Neural cell (in vitro differentiated cells): ENCODE results near the gene DAP3. TPM values are rescaled to one million over a fixed set of nuclear protein-coding genes. Genes with fewer than 3 reads are reported as not detected.

Source experiments
- H2AFZ ChIP-seq: fragments of 200-600, 300-800 bp; sonication (generic), shearing (Covaris generic); 2 replicates; pipeline ENCODE4 v1.6.0; 2014; ENCODE audit warnings: low read depth, mild to moderate bottlenecking, antibody characterized with exemption, low read length, moderate library complexity
- H3F3A ChIP-seq: fragments of 200-600 bp; shearing (Covaris generic); 2 replicates; pipeline ENCODE4 v1.6.1; 2016; ENCODE audit warnings: mild to moderate bottlenecking, moderate library complexity, mixed read lengths, antibody characterized with exemption, low read length; ENCODE audit not compliant: insufficient read depth, poor library complexity, severe bottlenecking
- H3K27ac ChIP-seq: fragments of 200-600, 300-800 bp; sonication (generic), shearing (Covaris generic); 2 replicates; pipeline ENCODE4 v1.5.1; 2014; ENCODE audit warnings: mild to moderate bottlenecking, low read length, moderate library complexity
- H3K27me3 ChIP-seq: fragments of 300-800, 200-600 bp; sonication (generic), shearing (Covaris generic); 2 replicates; pipeline ENCODE4 v1.6.0; 2014; ENCODE audit warnings: mild to moderate bottlenecking, low read depth, low read length, moderate library complexity; ENCODE audit not compliant: insufficient read depth
- H3K36me3 ChIP-seq: fragments of 300-800, 200-600 bp; sonication (generic), shearing (Covaris generic); 2 replicates; pipeline ENCODE4 v1.5.1; 2014; ENCODE audit warnings: mild to moderate bottlenecking, antibody characterized with exemption, low read length, moderate library complexity; ENCODE audit not compliant: insufficient read depth
- H3K4me2 ChIP-seq: fragments of 300-800, 200-600 bp; sonication (generic), shearing (Covaris generic); 2 replicates; pipeline ENCODE4 v1.6.0; 2014; ENCODE audit warnings: mild to moderate bottlenecking, low read length
- H3K4me3 ChIP-seq: fragments of 300-800, 200-600 bp; sonication (generic), shearing (Covaris generic); 2 replicates; pipeline ENCODE4 v1.5.1; 2014; ENCODE audit warnings: mild to moderate bottlenecking, low read length, moderate library complexity
- H3K79me2 ChIP-seq: fragments of 200-600 bp; shearing (Covaris generic); replicated peaks from 2 replicates; pipeline ENCODE4 v1.6.0; 2014; ENCODE audit warnings: mild to moderate bottlenecking, low read length, moderate library complexity; ENCODE audit not compliant: insufficient read depth
- H3K9ac ChIP-seq: fragments of 300-800, 200-600 bp; sonication (generic), shearing (Covaris generic); 2 replicates; pipeline ENCODE4 v1.6.1; 2016; ENCODE audit warnings: mild to moderate bottlenecking, low read length, mixed read lengths
- H3K9me2 ChIP-seq: fragments of 200-600 bp; shearing (Covaris generic); 2 replicates; pipeline ENCODE4 v1.6.1; 2016; ENCODE audit warnings: mild to moderate bottlenecking, low read length, mixed read lengths; ENCODE audit not compliant: insufficient read depth
- H3K9me3 ChIP-seq: fragments of 200-600, 300-800 bp; sonication (generic), shearing (Covaris generic); 2 replicates; pipeline ENCODE4 v1.6.1; 2016; ENCODE audit warnings: mild to moderate bottlenecking, mixed run types, low read length, moderate library complexity, mixed read lengths
- H4K20me1 ChIP-seq: fragments of 200-600 bp; shearing (Covaris generic); 2 replicates; pipeline ENCODE4 v1.6.1; 2016; ENCODE audit warnings: mild to moderate bottlenecking, mixed run types; ENCODE audit not compliant: insufficient read depth
- EP300 ChIP-seq: fragments of 450-650 bp; conservative IDR thresholded peaks from 2 replicates; pipeline ENCODE4 v1.6.1; 2014; ENCODE audit warnings: antibody characterized with exemption, mild to moderate bottlenecking, moderate library complexity; ENCODE audit not compliant: poor library complexity, severe bottlenecking
- EZH2 ChIP-seq: fragments of 200-600, 300-800 bp; shearing (Covaris generic), sonication (generic); IDR thresholded peaks from 2 replicates; pipeline ENCODE4 v1.6.1; 2014; ENCODE audit warnings: antibody characterized with exemption, low read length, borderline replicate concordance, mild to moderate bottlenecking; ENCODE audit not compliant: insufficient read depth, poor library complexity, severe bottlenecking
- MXI1 ChIP-seq: fragments of 450-650 bp; conservative IDR thresholded peaks from 2 replicates; pipeline ENCODE4 v1.6.1; 2014; ENCODE audit warnings: antibody characterized with exemption, mild to moderate bottlenecking; ENCODE audit not compliant: poor library complexity, severe bottlenecking
- POLR2AphosphoS5 ChIP-seq: IDR thresholded peaks from 2 replicates; pipeline ENCODE4 v1.6.1; 2012
- RAD21 ChIP-seq: fragments of 450-650 bp; conservative IDR thresholded peaks from 2 replicates; pipeline ENCODE4 v1.6.1; 2014; ENCODE audit warnings: antibody characterized with exemption, mild to moderate bottlenecking, moderate library complexity
- SMC3 ChIP-seq: fragments of 450-650 bp; conservative IDR thresholded peaks from 2 replicates; pipeline ENCODE4 v1.6.1; 2014; ENCODE audit warnings: antibody characterized with exemption, mild to moderate bottlenecking, moderate library complexity; ENCODE audit not compliant: poor library complexity
- TAF1 ChIP-seq: IDR thresholded peaks from 2 replicates; pipeline ENCODE4 v1.6.1; 2012; ENCODE audit warnings: low read depth
- polyA plus RNA-seq: library from polyadenylated mRNA; depleted of rRNA; stranded (reverse); fragments of >200 nt; gene quantifications from 2 replicates; pipeline ENCODE4 v1.2.3, GENCODE V29; 2014
- TF ChIP-seq, protein P1 (sequence below): fragments of 450-650 bp; IDR thresholded peaks from 2 replicates; pipeline ENCODE4 v1.5.1; 2014; ENCODE audit warnings: antibody characterized with exemption, mild to moderate bottlenecking, moderate library complexity; ENCODE audit not compliant: poor library complexity, severe bottlenecking
- TF ChIP-seq, protein P2 (sequence below): IDR thresholded peaks from 2 replicates; pipeline ENCODE4 v1.6.1; 2012; ENCODE audit warnings: borderline replicate concordance

DAP3 gene
- polyA plus RNA-seq, 1 donor from 2014 or later, result 180 TPM

DNA sequence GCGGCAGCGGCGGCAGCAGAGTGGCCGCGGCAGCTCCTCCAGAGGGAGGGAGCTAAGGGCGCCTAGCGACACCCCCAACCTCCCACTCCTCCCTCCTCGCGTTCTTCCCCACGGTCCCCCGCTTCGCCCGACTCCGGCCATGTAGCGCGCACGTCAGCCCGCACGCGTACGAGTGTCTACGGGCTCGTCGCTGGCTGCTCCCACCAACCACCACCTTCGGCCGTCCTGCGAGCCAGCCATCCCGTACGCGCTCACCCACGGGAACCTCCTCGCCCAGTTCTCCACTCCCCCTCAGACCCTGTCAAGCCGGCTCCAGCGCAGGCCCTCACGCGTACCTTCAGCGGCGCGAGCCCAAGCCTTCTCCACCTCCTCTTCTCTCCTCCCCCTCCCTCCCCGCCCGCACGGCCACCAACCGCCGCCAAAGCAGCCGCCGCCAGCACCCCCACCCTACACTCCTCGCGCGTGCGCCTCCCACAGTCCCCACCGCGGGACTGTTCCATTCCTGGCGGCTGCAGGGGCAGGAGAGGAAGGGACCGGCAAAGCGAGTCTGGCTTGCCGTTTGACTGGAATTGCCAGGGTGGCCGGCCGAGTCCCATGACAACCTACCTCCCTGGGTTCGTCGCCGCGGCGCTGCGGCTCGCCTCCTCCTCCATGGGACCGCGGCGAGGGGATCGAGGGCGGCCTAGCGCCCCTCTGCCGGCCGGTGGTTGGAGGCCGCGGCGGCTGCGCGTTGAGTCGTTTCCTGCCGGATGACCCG lies 389 bp upstream of the DAP3 start, which contains the start of gene YY1AP1:
Gene YY1AP1, minus strand, starts transcription at position 451 of the 757 bp plus-strand sequence. CDS start 8,338 bp downstream, outside the sequence.
- H3K4me3 ChIP-seq, result peak within 1 kb of the TSS; percentile 95
- peak within 1 kb of the TSS; percentile 98 for H3K9ac ChIP-seq
- H3K4me2 ChIP-seq, result no peak within 1 kb of the TSS
- no peaks in the 10 kb centered on the region for H3K36me3 ChIP-seq
- H3K79me2 ChIP-seq, result peaks cover 57% of the 10 kb centered on the region
- H3F3A ChIP-seq, result no peaks in the 10 kb centered on the region
- H2AFZ ChIP-seq, result peak within 1 kb of the TSS; percentile 92
- no peaks in the 10 kb centered on the region for H3K9me3 ChIP-seq
- H4K20me1 ChIP-seq, result no peaks in the 10 kb centered on the region
- TF ChIP-seq SMC3 (no peak), TAF1 (peak; percentile 84), POLR2AphosphoS5 (peak; percentile 90), EZH2 (no peak), EP300 (peak; percentile 34), RAD21 (no peak), MXI1 (peak; percentile 73)
- TF ChIP-seq, protein P1, sequence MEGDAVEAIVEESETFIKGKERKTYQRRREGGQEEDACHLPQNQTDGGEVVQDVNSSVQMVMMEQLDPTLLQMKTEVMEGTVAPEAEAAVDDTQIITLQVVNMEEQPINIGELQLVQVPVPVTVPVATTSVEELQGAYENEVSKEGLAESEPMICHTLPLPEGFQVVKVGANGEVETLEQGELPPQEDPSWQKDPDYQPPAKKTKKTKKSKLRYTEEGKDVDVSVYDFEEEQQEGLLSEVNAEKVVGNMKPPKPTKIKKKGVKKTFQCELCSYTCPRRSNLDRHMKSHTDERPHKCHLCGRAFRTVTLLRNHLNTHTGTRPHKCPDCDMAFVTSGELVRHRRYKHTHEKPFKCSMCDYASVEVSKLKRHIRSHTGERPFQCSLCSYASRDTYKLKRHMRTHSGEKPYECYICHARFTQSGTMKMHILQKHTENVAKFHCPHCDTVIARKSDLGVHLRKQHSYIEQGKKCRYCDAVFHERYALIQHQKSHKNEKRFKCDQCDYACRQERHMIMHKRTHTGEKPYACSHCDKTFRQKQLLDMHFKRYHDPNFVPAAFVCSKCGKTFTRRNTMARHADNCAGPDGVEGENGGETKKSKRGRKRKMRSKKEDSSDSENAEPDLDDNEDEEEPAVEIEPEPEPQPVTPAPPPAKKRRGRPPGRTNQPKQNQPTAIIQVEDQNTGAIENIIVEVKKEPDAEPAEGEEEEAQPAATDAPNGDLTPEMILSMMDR, result peak; percentile 46
- TF ChIP-seq, protein P2, sequence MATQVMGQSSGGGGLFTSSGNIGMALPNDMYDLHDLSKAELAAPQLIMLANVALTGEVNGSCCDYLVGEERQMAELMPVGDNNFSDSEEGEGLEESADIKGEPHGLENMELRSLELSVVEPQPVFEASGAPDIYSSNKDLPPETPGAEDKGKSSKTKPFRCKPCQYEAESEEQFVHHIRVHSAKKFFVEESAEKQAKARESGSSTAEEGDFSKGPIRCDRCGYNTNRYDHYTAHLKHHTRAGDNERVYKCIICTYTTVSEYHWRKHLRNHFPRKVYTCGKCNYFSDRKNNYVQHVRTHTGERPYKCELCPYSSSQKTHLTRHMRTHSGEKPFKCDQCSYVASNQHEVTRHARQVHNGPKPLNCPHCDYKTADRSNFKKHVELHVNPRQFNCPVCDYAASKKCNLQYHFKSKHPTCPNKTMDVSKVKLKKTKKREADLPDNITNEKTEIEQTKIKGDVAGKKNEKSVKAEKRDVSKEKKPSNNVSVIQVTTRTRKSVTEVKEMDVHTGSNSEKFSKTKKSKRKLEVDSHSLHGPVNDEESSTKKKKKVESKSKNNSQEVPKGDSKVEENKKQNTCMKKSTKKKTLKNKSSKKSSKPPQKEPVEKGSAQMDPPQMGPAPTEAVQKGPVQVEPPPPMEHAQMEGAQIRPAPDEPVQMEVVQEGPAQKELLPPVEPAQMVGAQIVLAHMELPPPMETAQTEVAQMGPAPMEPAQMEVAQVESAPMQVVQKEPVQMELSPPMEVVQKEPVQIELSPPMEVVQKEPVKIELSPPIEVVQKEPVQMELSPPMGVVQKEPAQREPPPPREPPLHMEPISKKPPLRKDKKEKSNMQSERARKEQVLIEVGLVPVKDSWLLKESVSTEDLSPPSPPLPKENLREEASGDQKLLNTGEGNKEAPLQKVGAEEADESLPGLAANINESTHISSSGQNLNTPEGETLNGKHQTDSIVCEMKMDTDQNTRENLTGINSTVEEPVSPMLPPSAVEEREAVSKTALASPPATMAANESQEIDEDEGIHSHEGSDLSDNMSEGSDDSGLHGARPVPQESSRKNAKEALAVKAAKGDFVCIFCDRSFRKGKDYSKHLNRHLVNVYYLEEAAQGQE, result peak; percentile 87
- no peaks in the 10 kb centered on the region for H3K9me2 ChIP-seq
- H3K27me3 ChIP-seq, result no peaks in the 10 kb centered on the region
- peak within 1 kb of the TSS; percentile 97 for H3K27ac ChIP-seq

DNA sequence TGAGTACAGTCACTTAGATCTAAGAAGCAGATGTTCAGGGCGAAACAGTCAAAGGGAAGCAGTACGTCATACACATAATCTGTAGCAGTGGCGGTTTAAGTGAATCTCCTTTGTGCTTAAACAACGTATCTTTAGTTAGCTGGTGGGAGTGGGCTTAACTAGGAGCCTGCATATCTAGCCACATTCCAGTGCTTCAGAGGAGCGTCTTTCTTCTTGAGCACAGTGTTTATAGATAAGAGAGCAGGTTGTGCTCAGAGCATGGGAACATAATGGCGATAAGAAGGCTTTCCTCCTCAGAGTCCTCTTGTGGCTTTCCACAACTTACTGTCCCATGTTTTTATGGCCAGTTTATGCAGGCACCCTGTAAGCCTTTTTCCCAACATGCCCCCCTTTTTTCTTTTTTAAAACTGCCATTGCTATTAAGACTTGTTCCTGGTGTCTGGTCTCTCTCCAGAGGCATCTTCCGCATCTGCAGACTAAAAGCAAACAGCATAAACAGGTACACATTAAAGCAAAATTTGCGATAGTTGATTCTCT lies 3.2 kb downstream of the DAP3 start:
- no peak overlapping the region for H3K27ac ChIP-seq
- no peaks in the 10 kb centered on the region for H3K27me3 ChIP-seq
- H3K36me3 ChIP-seq, result no peaks in the 10 kb centered on the region
- no peaks in the 10 kb centered on the region for H3F3A ChIP-seq
- H3K4me2 ChIP-seq, result no peak overlapping the region
- H3K9me2 ChIP-seq, result no peaks in the 10 kb centered on the region
- H2AFZ ChIP-seq, result no peak overlapping the region
- no peak for TF ChIP-seq POLR2AphosphoS5
- TF ChIP-seq TAF1, result no peak
- TF ChIP-seq, protein P2, result no peak
- no peak for TF ChIP-seq SMC3
- no peak for TF ChIP-seq MXI1
- no peak for TF ChIP-seq EZH2
- no peak for TF ChIP-seq EP300
- TF ChIP-seq, protein P1, result no peak
- H3K9ac ChIP-seq, result no peak overlapping the region
- H3K79me2 ChIP-seq, result peaks cover 55% of the 10 kb centered on the region
- no peaks in the 10 kb centered on the region for H3K9me3 ChIP-seq
- no peaks in the 10 kb centered on the region for H4K20me1 ChIP-seq
- no peak overlapping the region for H3K4me3 ChIP-seq
